Muscle of leg (tissue), 11 donors: ENCODE measurements around the gene PCNX3. TPM values are rescaled to one million over a fixed set of nuclear protein-coding genes. Genes with fewer than 3 reads are reported as not detected.

Experiments used
- DNase-seq: peaks from one replicate; pipeline ENCODE4 v3.0.0; 2013
- H3K27ac ChIP-seq: one replicate; pipeline ENCODE4 v1.5.1; 2013; ENCODE audit warnings: mild to moderate bottlenecking, low read length, control low read depth
- H3K27me3 ChIP-seq: one replicate; pipeline ENCODE4 v1.6.1; 2013; ENCODE audit warnings: low read length; ENCODE audit not compliant: control insufficient read depth, insufficient read depth
- H3K36me3 ChIP-seq: one replicate; pipeline ENCODE4 v1.6.1; 2013; ENCODE audit warnings: low read length; ENCODE audit not compliant: control insufficient read depth, insufficient read depth
- H3K4me1 ChIP-seq: one replicate; pipeline ENCODE4 v1.6.1; 2013; ENCODE audit warnings: low read length; ENCODE audit not compliant: control insufficient read depth, insufficient read depth
- H3K4me3 ChIP-seq: one replicate; pipeline ENCODE4 v1.5.1; 2013; ENCODE audit warnings: low read length, control low read depth
- H3K9me3 ChIP-seq: replicated peaks from 2 replicates; pipeline ENCODE4 v1.6.1; 2013; ENCODE audit warnings: low read depth, low read length; ENCODE audit not compliant: control insufficient read depth
- WGBS: methylation state at CpG from one replicate; pipeline ENCODE4 v1.1.5; 2013; ENCODE audit warnings: missing lambda C conversion rate; ENCODE audit not compliant: insufficient coverage; 5-methylcytosine and 5-hydroxymethylcytosine counted together
- polyA plus RNA-seq, 8 donors: library from polyadenylated mRNA; unstranded; fragments of 120-200 nt; gene quantifications; one replicate each; pipeline versions ENCODE4 v1.2.1 to v1.2.3, GENCODE V29; 2013; ENCODE audit warnings: inconsistent platforms in 1 of 8, low replicate concordance in 1 of 8; ENCODE audit not compliant: insufficient read length in 8 of 8, insufficient read depth in 1 of 8
- total RNA-seq: library from RNA; stranded (reverse); fragments of 120-200 nt; gene quantifications from one replicate; pipeline ENCODE4 v1.2.4, GENCODE V29; 2013

The PCNX3 gene
- total and polyA plus RNA-seq, 9 donors: 6.6 to 24.7 (median 20.0) TPM

GRCh38 chr11:65574811-65575567, 40.6 kb upstream of the PCNX3 start:
- no peaks in the 10 kb centered on the region for H3K27me3 ChIP-seq
- H3K4me3 ChIP-seq: peak overlapping the region; percentile 51
- peaks cover 33% of the 10 kb centered on the region for H3K36me3 ChIP-seq
- H3K27ac ChIP-seq: peak overlapping the region; percentile 90
- H3K4me1 ChIP-seq: peaks cover 71% of the 10 kb centered on the region
- peak; percentile 52 for DNase-seq
- WGBS: 15% methylated on average over 19 of the region's 28 CpGs
- no peaks in the 10 kb centered on the region for H3K9me3 ChIP-seq

- no peaks in the 10 kb centered on the region for H3K27me3 ChIP-seq
- DNase-seq: peak; percentile 83
- WGBS: 3% methylated on average over 42 of the region's 69 CpGs
Measured at GRCh38 chr11:65575568-65576231, 39.9 kb upstream of the PCNX3 start, which contains the start of gene EHBP1L1. Gene EHBP1L1, plus strand, starts transcription at chr11:65576053. Its CDS starts 250 bp downstream, at chr11:65576303.

GRCh38 chr11:65576232-65576866, 39.2 kb upstream of the PCNX3 start:
- Histone ChIP-seq H3K9me3 (no peaks in the 10 kb centered on the region), H3K4me3 (peak overlapping the region; percentile 89), H3K36me3 (peaks cover 47% of the 10 kb centered on the region), H3K27ac (peak overlapping the region; percentile 93), H3K27me3 (no peaks in the 10 kb centered on the region), H3K4me1 (peaks cover 67% of the 10 kb centered on the region)
- 7% methylated on average over 17 of the region's 26 CpGs for WGBS
- DNase-seq: peak; percentile 42

More at GRCh38 chr11:65575568-65576231, 39.9 kb upstream of the PCNX3 start, which contains the start of gene EHBP1L1:
- Histone ChIP-seq H3K9me3 (no peaks in the 10 kb centered on the region), H3K27ac (peak within 1 kb of the TSS; percentile 93), H3K4me1 (peaks cover 74% of the 10 kb centered on the region), H3K4me3 (peak within 1 kb of the TSS; percentile 89), H3K36me3 (peaks cover 41% of the 10 kb centered on the region)

- peak; percentile 87 for DNase-seq
- 33% methylated on average over 12 of the region's 18 CpGs for WGBS
Measured at GRCh38 chr11:65576867-65577755, 38.5 kb upstream of the PCNX3 start.

GRCh38 chr11:65577756-65578109, 37.8 kb upstream of the PCNX3 start:
- 57% methylated on average over 8 of the region's 8 CpGs for WGBS
- H3K27me3 ChIP-seq: no peaks in the 10 kb centered on the region
- H3K4me1 ChIP-seq: peaks cover 65% of the 10 kb centered on the region
- H3K9me3 ChIP-seq: no peaks in the 10 kb centered on the region
- peaks cover 61% of the 10 kb centered on the region for H3K36me3 ChIP-seq
- DNase-seq: no peak
- peak overlapping the region; percentile 93 for H3K27ac ChIP-seq
- peak overlapping the region; percentile 89 for H3K4me3 ChIP-seq

More at GRCh38 chr11:65576867-65577755, 38.5 kb upstream of the PCNX3 start:
- H3K4me1 ChIP-seq: peaks cover 66% of the 10 kb centered on the region
- H3K36me3 ChIP-seq: peaks cover 55% of the 10 kb centered on the region
- no peaks in the 10 kb centered on the region for H3K27me3 ChIP-seq
- peak overlapping the region; percentile 89 for H3K4me3 ChIP-seq
- peak overlapping the region; percentile 93 for H3K27ac ChIP-seq
- H3K9me3 ChIP-seq: no peaks in the 10 kb centered on the region

- Histone ChIP-seq H3K4me3 (peak overlapping the region; percentile 89), H3K36me3 (peaks cover 64% of the 10 kb centered on the region), H3K9me3 (no peaks in the 10 kb centered on the region), H3K27me3 (no peaks in the 10 kb centered on the region), H3K27ac (peak overlapping the region; percentile 93), H3K4me1 (peaks cover 62% of the 10 kb centered on the region)
- no peak for DNase-seq
- WGBS: 94% methylated on average over 7 of the region's 7 CpGs
Measured at GRCh38 chr11:65578134-65578533, 37.4 kb upstream of the PCNX3 start.

GRCh38 chr11:65578667-65579066, 36.9 kb upstream of the PCNX3 start:
- DNase-seq: no peak
- peaks cover 64% of the 10 kb centered on the region for H3K36me3 ChIP-seq
- peaks cover 62% of the 10 kb centered on the region for H3K4me1 ChIP-seq
- no peak overlapping the region for H3K4me3 ChIP-seq
- H3K9me3 ChIP-seq: no peaks in the 10 kb centered on the region
- no peaks in the 10 kb centered on the region for H3K27me3 ChIP-seq
- no CpG with 5 or more reads among the region's 3 CpGs for whole genome bisulfite sequencing
- no peak overlapping the region for H3K27ac ChIP-seq

- Histone ChIP-seq H3K4me3 (no peak overlapping the region), H3K27me3 (peaks cover 3% of the 10 kb centered on the region), H3K4me1 (peaks cover 64% of the 10 kb centered on the region), H3K36me3 (peaks cover 68% of the 10 kb centered on the region), H3K27ac (no peak overlapping the region), H3K9me3 (no peaks in the 10 kb centered on the region)
- no peak for DNase-seq
- 90% methylated on average over 4 of the region's 4 CpGs for WGBS
Measured at GRCh38 chr11:65579291-65579690, 36.3 kb upstream of the PCNX3 start.

- Histone ChIP-seq H3K4me3 (no peak overlapping the region), H3K36me3 (peaks cover 68% of the 10 kb centered on the region), H3K27me3 (peaks cover 4% of the 10 kb centered on the region), H3K4me1 (peaks cover 63% of the 10 kb centered on the region), H3K27ac (no peak overlapping the region), H3K9me3 (no peaks in the 10 kb centered on the region)
- no peak for DNase-seq
- 90% methylated on average over 13 of the region's 19 CpGs for WGBS
Measured at GRCh38 chr11:65580031-65580692, 35.4 kb upstream of the PCNX3 start.
